ENCODE results near the gene SYNE2.
"Not testable (repeated sequence)": the region's sequence is repeated elsewhere in the genome, so short reads cannot be mapped to it uniquely, and the experiment has no call there.

SYNE2 gene

GRCh38 chr14:63852817-63853731, at the start of gene SYNE2:
Gene SYNE2, plus strand, starts transcription at chr14:63853004. Its CDS starts 56,145 bp downstream, at chr14:63909149.
- peak; percentile 44 for TF ChIP-seq CTCF (IDR thresholded peaks at IDR 0.05; ENCODE audit: extremely low read depth, insufficient read depth, missing control alignments)
- in situ Hi-C loops (cut with MboI; ENCODE audit: low pct_unique_long_range_greater_than_20kb, low sequenced_read_pairs, unreplicated experiment), result no loop called here
- DNase-seq (ENCODE audit: low spot score), result peak; percentile 95

GRCh38 chr14:63803221-63803791, 49.5 kb upstream of the SYNE2 start:
- DNase-seq (ENCODE audit: low spot score); in situ Hi-C loops (cut with MboI; ENCODE audit: low pct_unique_long_range_greater_than_20kb, low sequenced_read_pairs, unreplicated experiment): not testable (repeated sequence)

GRCh38 chr14:63806064-63806463, 46.7 kb upstream of the SYNE2 start:
- in situ Hi-C loops (cut with MboI; ENCODE audit: low pct_unique_long_range_greater_than_20kb, low sequenced_read_pairs, unreplicated experiment); DNase-seq (ENCODE audit: low spot score): not testable (repeated sequence)

- in situ Hi-C loops (cut with MboI; ENCODE audit: low pct_unique_long_range_greater_than_20kb, low sequenced_read_pairs, unreplicated experiment); DNase-seq (ENCODE audit: low spot score): not testable (repeated sequence)
Observed at GRCh38 chr14:63811692-63812091, 41.1 kb upstream of the SYNE2 start.

GRCh38 chr14:63833728-63834127, 19.1 kb upstream of the SYNE2 start:
- in situ Hi-C loops (cut with MboI; ENCODE audit: low pct_unique_long_range_greater_than_20kb, low sequenced_read_pairs, unreplicated experiment), result no loop called here
- no peak for DNase-seq (ENCODE audit: low spot score)

GRCh38 chr14:63840981-63841380, 11.8 kb upstream of the SYNE2 start:
- in situ Hi-C loops (cut with MboI; ENCODE audit: low pct_unique_long_range_greater_than_20kb, low sequenced_read_pairs, unreplicated experiment), result no loop called here
- TF ChIP-seq CTCF (IDR thresholded peaks at IDR 0.05; ENCODE audit: extremely low read depth, insufficient read depth, missing control alignments), result peak; percentile 17
- no peak for DNase-seq (ENCODE audit: low spot score)

More at GRCh38 chr14:63833728-63834127, 19.1 kb upstream of the SYNE2 start:
- no peak for TF ChIP-seq CTCF (IDR thresholded peaks at IDR 0.05; ENCODE audit: extremely low read depth, insufficient read depth, missing control alignments)

- TF ChIP-seq CTCF (IDR thresholded peaks at IDR 0.05; ENCODE audit: extremely low read depth, insufficient read depth, missing control alignments), result no peak
- in situ Hi-C loops (cut with MboI; ENCODE audit: low pct_unique_long_range_greater_than_20kb, low sequenced_read_pairs, unreplicated experiment), result no loop called here
- DNase-seq (ENCODE audit: low spot score), result no peak
Observed at GRCh38 chr14:63843796-63844195, 9.0 kb upstream of the SYNE2 start.

- no peak for DNase-seq (ENCODE audit: low spot score)
- TF ChIP-seq CTCF (IDR thresholded peaks at IDR 0.05; ENCODE audit: extremely low read depth, insufficient read depth, missing control alignments), result no peak
- in situ Hi-C loops (cut with MboI; ENCODE audit: low pct_unique_long_range_greater_than_20kb, low sequenced_read_pairs, unreplicated experiment), result no loop called here
Observed at GRCh38 chr14:63848890-63849289, 3.9 kb upstream of the SYNE2 start.

Data from GM13977 (cell line).